OCI-LY3 (cell line): ENCODE data around the gene MAGI1.

Experiments
- CTCF ChIP-seq: fragments of 200-600, 300-600 bp; sonication (generic); IDR thresholded peaks from 2 replicates; pipeline ENCODE4 v1.5.1; 2014; ENCODE audit warnings: antibody characterized with exemption, low read length, low read depth
- EZH2phosphoT487 ChIP-seq: fragments of 200-600 bp; shearing (Covaris generic); IDR thresholded peaks from 2 replicates; pipeline ENCODE4 v1.6.1; 2018; ENCODE audit warnings: antibody characterized with exemption, mixed run types, low read depth

GRCh38 chr3:65478551-65479500, 559.9 kb downstream of the MAGI1 start:
- TF ChIP-seq CTCF (no peak), EZH2phosphoT487 (no peak)
